ENCODE measurements around the gene ZNF511.

DNA sequence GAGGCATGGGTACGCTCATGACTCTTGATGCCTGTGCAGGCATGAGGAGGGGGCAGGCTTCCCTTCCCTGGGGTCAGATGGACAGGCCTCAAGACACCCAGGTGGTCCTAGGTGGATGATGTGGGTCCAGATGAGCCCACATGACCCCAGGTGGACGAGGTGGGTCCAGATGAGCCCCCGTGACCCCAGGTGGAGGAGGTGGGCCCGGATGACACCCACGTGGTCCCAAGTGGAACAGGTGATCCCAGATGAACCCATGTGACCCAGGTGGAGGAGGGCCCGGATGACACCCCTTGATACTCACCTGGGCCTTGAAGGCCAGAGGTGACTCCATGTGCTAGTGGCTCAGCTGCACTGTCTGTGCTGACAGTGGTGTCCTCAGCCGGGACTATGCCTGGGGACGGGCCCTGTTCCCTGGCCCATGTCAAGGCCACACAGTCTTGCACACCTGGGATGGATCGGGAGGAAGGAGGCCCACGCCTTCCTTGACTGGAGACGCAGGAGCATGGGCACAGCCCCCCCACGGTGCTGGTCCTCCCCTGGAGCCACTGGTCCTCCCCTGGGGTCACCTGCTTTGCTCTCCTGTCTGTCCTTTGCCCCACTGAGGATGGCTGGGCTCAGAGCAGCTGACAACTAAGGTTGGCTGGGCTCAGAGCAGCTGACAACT is 41.7 kb downstream of the ZNF511 start:
- TF ChIP-seq, protein P1, sequence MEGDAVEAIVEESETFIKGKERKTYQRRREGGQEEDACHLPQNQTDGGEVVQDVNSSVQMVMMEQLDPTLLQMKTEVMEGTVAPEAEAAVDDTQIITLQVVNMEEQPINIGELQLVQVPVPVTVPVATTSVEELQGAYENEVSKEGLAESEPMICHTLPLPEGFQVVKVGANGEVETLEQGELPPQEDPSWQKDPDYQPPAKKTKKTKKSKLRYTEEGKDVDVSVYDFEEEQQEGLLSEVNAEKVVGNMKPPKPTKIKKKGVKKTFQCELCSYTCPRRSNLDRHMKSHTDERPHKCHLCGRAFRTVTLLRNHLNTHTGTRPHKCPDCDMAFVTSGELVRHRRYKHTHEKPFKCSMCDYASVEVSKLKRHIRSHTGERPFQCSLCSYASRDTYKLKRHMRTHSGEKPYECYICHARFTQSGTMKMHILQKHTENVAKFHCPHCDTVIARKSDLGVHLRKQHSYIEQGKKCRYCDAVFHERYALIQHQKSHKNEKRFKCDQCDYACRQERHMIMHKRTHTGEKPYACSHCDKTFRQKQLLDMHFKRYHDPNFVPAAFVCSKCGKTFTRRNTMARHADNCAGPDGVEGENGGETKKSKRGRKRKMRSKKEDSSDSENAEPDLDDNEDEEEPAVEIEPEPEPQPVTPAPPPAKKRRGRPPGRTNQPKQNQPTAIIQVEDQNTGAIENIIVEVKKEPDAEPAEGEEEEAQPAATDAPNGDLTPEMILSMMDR (tag by site-specific recombination; IDR thresholded peaks at IDR 0.05) = no peak
- TF ChIP-seq ZEB2 (tag by site-specific recombination; IDR thresholded peaks at IDR 0.05) (no peak), ZNF202 (tag by site-specific recombination; IDR thresholded peaks at IDR 0.05; ENCODE audit: borderline replicate concordance) (no peak), YY1 (tag by site-specific recombination; IDR thresholded peaks at IDR 0.05) (no peak), ZFHX2 (tag by site-specific recombination; conservative IDR thresholded peaks at IDR 0.05) (no peak), ZNF654 (tag by site-specific recombination; IDR thresholded peaks at IDR 0.05; ENCODE audit: low read depth) (no peak), KLF1 (tag by site-specific recombination; IDR thresholded peaks at IDR 0.05) (no peak), ZNF157 (tag by site-specific recombination; IDR thresholded peaks at IDR 0.05) (no peak), ZNF423 (tag by site-specific recombination; IDR thresholded peaks at IDR 0.05) (no peak), SP2 (tag by site-specific recombination; IDR thresholded peaks at IDR 0.05) (no peak), ZNF76 (tag by site-specific recombination; IDR thresholded peaks at IDR 0.05; ENCODE audit: borderline replicate concordance, low read depth) (no peak), ZNF121 (tag by site-specific recombination; IDR thresholded peaks at IDR 0.05) (no peak)

All from HEK293 (cell line).